GM12878 (cell line): ENCODE data around the gene PTGS1. TPM values are rescaled to one million over a fixed set of nuclear protein-coding genes. Genes with fewer than 3 reads are reported as not detected.

Experiments
- ATAC-seq: fragments of 200-7000 bp; cut with Tn5 transposase; 3 replicates; pipeline ENCODE4 v1.9.1; 2020; ENCODE audit warnings: mild to moderate bottlenecking, moderate library complexity
- BruUV-seq: library from RNA; stranded (reverse); fragments of 400-500 nt; replicated peaks from 2 replicates; lab custom pipeline; 2021; lab: Mats Ljungman, UMichigan
- CTCF ChIA-PET: fragments of 300-600 bp; sonication (Branson Sonifier 250); formaldehyde crosslinking; extraction: SDS; loops from one replicate; lab custom pipeline; 2021; ENCODE audit warnings: inconsistent platforms; lab: Yijun Ruan, JAX
- POLR2A ChIA-PET: fragments of 350-600 bp; formaldehyde crosslinking; extraction: SDS; loops from one replicate; lab custom pipeline; 2021; ENCODE audit warnings: inconsistent platforms; lab: Charles Lee
- RAD21 ChIA-PET: fragments of 300-600 bp; sonication (Branson Sonifier 250); formaldehyde crosslinking; loops from one replicate; lab custom pipeline; 2023; ENCODE audit warnings: antibody characterized with exemption; ENCODE audit not compliant: unreplicated experiment; lab: Charles Lee
- SMC1A ChIA-PET: fragments of 300-600 bp; sonication (Branson Sonifier 250); formaldehyde crosslinking; loops from one replicate; lab custom pipeline; 2023; ENCODE audit not compliant: unreplicated experiment, uncharacterized antibody; lab: Charles Lee
- DNase-seq: peaks from one replicate; pipeline ENCODE4 v3.0.0-alpha.2; 2011; ENCODE audit warnings: low read depth, low spot score
- FAIRE-seq: peaks from 3 replicates; lab custom pipeline; 2011; peaks lifted over from hg19 to GRCh38; lab: Jason Lieb, UNC
- H2AFZ ChIP-seq: 2 replicates; pipeline ENCODE4 v1.6.0; 2011; ENCODE audit warnings: low read depth, low read length, control low read depth; ENCODE audit not compliant: control insufficient read depth
- H3K27ac ChIP-seq: 2 replicates; pipeline ENCODE4 v1.5.1; 2011; ENCODE audit warnings: control low read depth; ENCODE audit not compliant: control insufficient read depth, insufficient read depth
- H3K27me3 ChIP-seq, 2 experiments: replicated peaks in 1 of 2; 2 replicates each; pipeline versions ENCODE4 v1.6.0 to v1.6.1; 2011; ENCODE audit warnings: low read length in 1 of 2; ENCODE audit not compliant: control insufficient read depth in 2 of 2, insufficient read depth in 2 of 2
- H3K36me3 ChIP-seq, 2 experiments: 2 replicates each; pipeline ENCODE4 v1.5.1; 2011; ENCODE audit warnings: low read length in 1 of 2; ENCODE audit not compliant: control insufficient read depth in 2 of 2, insufficient read depth in 2 of 2
- H3K4me1 ChIP-seq: 2 replicates; pipeline ENCODE4 v1.6.1; 2011; ENCODE audit warnings: mild to moderate bottlenecking, low read length, moderate library complexity, mixed read lengths; ENCODE audit not compliant: control insufficient read depth, insufficient read depth
- H3K4me2 ChIP-seq: 2 replicates; pipeline ENCODE4 v1.6.0; 2011; ENCODE audit warnings: control low read depth; ENCODE audit not compliant: control insufficient read depth, insufficient read depth
- H3K4me3 ChIP-seq: fragments of 200-600 bp; sonication (generic); 2 replicates; pipeline ENCODE4 v1.5.1; 2016
- H3K79me2 ChIP-seq: 2 replicates; pipeline ENCODE4 v1.6.0; 2011; ENCODE audit warnings: low read length; ENCODE audit not compliant: control insufficient read depth, insufficient read depth
- H3K9ac ChIP-seq: 2 replicates; pipeline ENCODE4 v1.8.0; 2011; ENCODE audit warnings: low read length, control low read depth, mixed read lengths; ENCODE audit not compliant: control insufficient read depth, insufficient read depth
- H3K9me3 ChIP-seq: replicated peaks from 3 replicates; pipeline ENCODE4 v1.5.1; 2011; ENCODE audit warnings: mild to moderate bottlenecking, low read length; ENCODE audit not compliant: control insufficient read depth, insufficient read depth
- H4K20me1 ChIP-seq: 2 replicates; pipeline ENCODE4 v1.6.0; 2011; ENCODE audit not compliant: control insufficient read depth, insufficient read depth
- MXI1 ChIP-seq: fragments of 150-350 bp; IDR thresholded peaks from 2 replicates; pipeline ENCODE4 v1.6.1; 2011; ENCODE audit warnings: low read depth, mild to moderate bottlenecking, inconsistent platforms, low read length, improper control_type of control experiment
- MYB ChIP-seq: fragments of 150-350 bp; IDR thresholded peaks from 2 replicates; pipeline ENCODE4 v1.6.1; 2014; ENCODE audit warnings: mild to moderate bottlenecking, low read depth, low read length, borderline replicate concordance
- MYC ChIP-seq: IDR thresholded peaks from 2 replicates; pipeline ENCODE4 v1.6.1; 2011; ENCODE audit warnings: mild to moderate bottlenecking, low read length, moderate library complexity, inconsistent platforms; ENCODE audit not compliant: insufficient read depth, insufficient replicate concordance, insufficient read length, severe bottlenecking
- RCOR1 ChIP-seq: conservative IDR thresholded peaks from 2 replicates; pipeline ENCODE4 v1.6.1; 2012; ENCODE audit warnings: low read depth, low read length, improper control_type of control experiment
- RUNX3 ChIP-seq: IDR thresholded peaks from 2 replicates; pipeline ENCODE4 v1.6.1; 2012; ENCODE audit warnings: low read length, inconsistent platforms
- SREBF2 ChIP-seq: IDR thresholded peaks from 2 replicates; pipeline ENCODE4 v1.6.1; 2012; ENCODE audit warnings: mild to moderate bottlenecking, low read length
- STAT3 ChIP-seq: IDR thresholded peaks from 2 replicates; pipeline ENCODE4 v1.6.1; 2011; ENCODE audit warnings: low read depth, low read length, improper control_type of control experiment
- USF1 ChIP-seq: IDR thresholded peaks from 2 replicates; pipeline ENCODE4 v1.6.1; 2011; ENCODE audit warnings: borderline replicate concordance, low read depth, mild to moderate bottlenecking, moderate library complexity, mixed read lengths, low read length; ENCODE audit not compliant: insufficient read depth; ENCODE audit errors: extremely low read length
- whole genome bisulfite sequencing: methylation state at CpG from one replicate; pipeline ENCODE4 v1.1.6; 2016; ENCODE audit warnings: low lambda C conversion rate; ENCODE audit not compliant: insufficient replicate concordance, insufficient coverage; ENCODE audit errors: missing lambda C conversion rate; 5-methylcytosine and 5-hydroxymethylcytosine counted together
- in situ Hi-C: fragments of 300-500 bp; cut with MboI; formaldehyde crosslinking; loops from 9 replicates; pipeline ENCODE4 v1.14.3; 2018; ENCODE audit warnings: mixed read lengths
- intact Hi-C: fragments of 100-400 bp; cut with micrococcal nuclease; formaldehyde crosslinking; loops from one replicate; pipeline ENCODE4 v1.14.2; 2022; ENCODE audit not compliant: unreplicated experiment
- polyA plus RNA-seq, 11 experiments: library from polyadenylated mRNA; depleted of rRNA in 4 of 11; unstranded in 6 of 11; stranded (reverse) in 5 of 11; fragments of >200 nt; fragmentation: Nextera tagmentation in 4 of 11; fragmentation: Illumina TruSeq in 1 of 11; extraction: Ambion mirVana in 4 of 11; extraction: Trizol in 1 of 11; gene quantifications; 1 replicate in 1 of 11; 2 replicates in 10 of 11; pipeline versions ENCODE4 v1.2.1 to v1.2.3, GENCODE V29; 2011 to 2016; ENCODE audit warnings: inconsistent platforms in 2 of 11, missing spikeins in 2 of 11, low read depth in 1 of 11
- total RNA-seq, 4 experiments: library from RNA; depleted of rRNA in 3 of 4; stranded (reverse); fragments of >200 nt in 3 of 4; fragmentation: Illumina TruSeq in 1 of 4; extraction: Trizol in 1 of 4; gene quantifications; 2 replicates each; pipeline versions ENCODE4 v1.2.1 to v1.2.3, GENCODE V29; 2013 to 2021
- TF ChIP-seq, protein P1 (sequence below): fragments of 450-650 bp; IDR thresholded peaks from 2 replicates; pipeline ENCODE4 v1.6.1; 2016; ENCODE audit warnings: mild to moderate bottlenecking

Gene PTGS1
- total and polyA plus RNA-seq, 10 of the 15 experiments (the other 5 are each of a cell fraction or from before 2014, with no cell fraction given): 0.16 to 2.8 (median 0.96) TPM

DNA sequence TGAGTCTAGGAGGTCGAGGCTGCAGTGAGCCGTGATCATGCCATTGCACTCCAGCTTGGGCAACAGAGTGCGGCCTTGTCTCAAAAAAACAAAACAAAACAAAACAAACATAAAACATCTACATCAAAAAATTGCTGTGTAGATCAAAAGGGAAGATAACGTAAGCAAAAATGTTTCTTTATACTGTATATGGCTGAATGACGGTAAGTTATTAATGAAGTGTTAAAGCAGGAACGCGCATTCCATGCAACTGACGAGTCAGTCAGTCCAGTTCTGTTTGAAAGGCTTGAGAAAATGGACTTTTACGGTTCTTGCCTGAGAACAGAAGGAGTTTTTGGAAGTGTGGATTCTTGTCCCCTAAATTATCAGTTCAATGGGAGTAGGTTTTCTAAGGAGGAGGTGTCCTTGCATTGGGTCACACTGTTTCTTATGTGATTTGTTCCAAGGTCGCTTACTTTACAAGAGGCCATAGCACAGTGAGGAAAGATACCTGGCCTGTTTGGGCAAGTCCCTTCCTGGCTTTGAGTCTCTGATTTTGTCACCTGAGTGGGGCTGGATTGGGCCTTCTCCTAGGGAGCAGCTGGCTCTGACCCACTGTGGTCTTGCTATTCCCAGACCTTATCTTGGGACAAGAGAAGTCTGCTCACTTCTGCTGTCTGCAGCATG lies 6.6 kb upstream of the PTGS1 start:
- H3K4me3 ChIP-seq: no peak overlapping the region
- no peak overlapping the region for H2AFZ ChIP-seq
- TF ChIP-seq MYC (no peak), SREBF2 (no peak), RCOR1 (no peak), USF1 (no peak), STAT3 (no peak), MYB (no peak), RUNX3 (no peak), MXI1 (no peak)
- TF ChIP-seq, protein P1, sequence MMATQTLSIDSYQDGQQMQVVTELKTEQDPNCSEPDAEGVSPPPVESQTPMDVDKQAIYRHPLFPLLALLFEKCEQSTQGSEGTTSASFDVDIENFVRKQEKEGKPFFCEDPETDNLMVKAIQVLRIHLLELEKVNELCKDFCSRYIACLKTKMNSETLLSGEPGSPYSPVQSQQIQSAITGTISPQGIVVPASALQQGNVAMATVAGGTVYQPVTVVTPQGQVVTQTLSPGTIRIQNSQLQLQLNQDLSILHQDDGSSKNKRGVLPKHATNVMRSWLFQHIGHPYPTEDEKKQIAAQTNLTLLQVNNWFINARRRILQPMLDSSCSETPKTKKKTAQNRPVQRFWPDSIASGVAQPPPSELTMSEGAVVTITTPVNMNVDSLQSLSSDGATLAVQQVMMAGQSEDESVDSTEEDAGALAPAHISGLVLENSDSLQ: no peak
- CTCF ChIA-PET: interaction anchor here (3.0 kb wide), 1 partner anchor 239 kb away, joined by 10 read pairs; no protein-coding TSS in a partner anchor
- H3K79me2 ChIP-seq: no peaks in the 10 kb centered on the region
- FAIRE-seq (no peak), ATAC-seq (no peak), DNase-seq (no peak)
- POLR2A ChIA-PET: no interaction called here
- no peaks in the 10 kb centered on the region; a peak in 1 of 4 replicates for H3K27me3 ChIP-seq
- intact Hi-C loops (no loop called here), in situ Hi-C loops (no loop called here)
- SMC1A ChIA-PET: no interaction called here
- no peaks in the 10 kb centered on the region for H4K20me1 ChIP-seq
- RAD21 ChIA-PET: no interaction called here
- H3K36me3 ChIP-seq: no peaks in the 10 kb centered on the region
- H3K27ac ChIP-seq: no peak overlapping the region
- H3K4me2 ChIP-seq: no peak overlapping the region
- peaks cover 11% of the 10 kb centered on the region for H3K4me1 ChIP-seq
- no peaks in the 10 kb centered on the region; the same call in 2 of the 3 replicates for H3K9me3 ChIP-seq
- no TSS peak for BruUV-seq
- WGBS: 56% methylated on average over 10 of the region's 10 CpGs
- H3K9ac ChIP-seq: no peak overlapping the region
